Left kidney (tissue), 2 donors: ENCODE results near the gene RABEP1. TPM values are rescaled to one million over a fixed set of nuclear protein-coding genes. Genes with fewer than 3 reads are reported as not detected.

Experiments used
- DNase-seq: peaks from one replicate; pipeline ENCODE4 v3.0.0-alpha.2; 2013
- polyA plus RNA-seq: library from polyadenylated mRNA; unstranded; fragments of 120-200 nt; gene quantifications from one replicate; pipeline ENCODE4 v1.2.1, GENCODE V29; 2013; ENCODE audit not compliant: insufficient read length

Gene RABEP1
- polyA plus RNA-seq, 1 donor = 76.8 TPM

- DNase-seq = no peak
Measured at GRCh38 chr17:5263441-5263840, 18.6 kb upstream of the RABEP1 start.

GRCh38 chr17:5264893-5265292, 17.2 kb upstream of the RABEP1 start:
- DNase-seq = no peak

GRCh38 chr17:5269241-5269960, 12.7 kb upstream of the RABEP1 start:
- no peak for DNase-seq

- DNase-seq = no peak
Measured at GRCh38 chr17:5272322-5272721, 9.8 kb upstream of the RABEP1 start.

- no peak for DNase-seq
Measured at GRCh38 chr17:5282642-5283217, 646 bp downstream of the RABEP1 start.

GRCh38 chr17:5283571-5284315, 1.7 kb downstream of the RABEP1 start:
- no peak for DNase-seq

GRCh38 chr17:5284681-5285080, 2.6 kb downstream of the RABEP1 start:
- DNase-seq = no peak

GRCh38 chr17:5286846-5287245, 4.8 kb downstream of the RABEP1 start:
- no peak for DNase-seq

- DNase-seq = no peak
Measured at GRCh38 chr17:5291683-5292350, 9.7 kb downstream of the RABEP1 start.

- no peak for DNase-seq
Measured at GRCh38 chr17:5297245-5297644, 15.2 kb downstream of the RABEP1 start.

GRCh38 chr17:5299383-5299782, 17.3 kb downstream of the RABEP1 start:
- DNase-seq = no peak

GRCh38 chr17:5304636-5305035, 22.6 kb downstream of the RABEP1 start:
- no peak for DNase-seq

- no peak for DNase-seq
Measured at GRCh38 chr17:5309851-5310250, 27.8 kb downstream of the RABEP1 start.

GRCh38 chr17:5325851-5326250, 43.8 kb downstream of the RABEP1 start:
- no peak for DNase-seq

GRCh38 chr17:5329784-5330557, 47.9 kb downstream of the RABEP1 start:
- no peak for DNase-seq

GRCh38 chr17:5330981-5331380, 48.9 kb downstream of the RABEP1 start:
- no peak for DNase-seq

- no peak for DNase-seq
Measured at GRCh38 chr17:5331506-5331905, 49.4 kb downstream of the RABEP1 start.

GRCh38 chr17:5344914-5345313, 62.8 kb downstream of the RABEP1 start:
- no peak for DNase-seq

- DNase-seq = no peak
Measured at GRCh38 chr17:5352681-5353289, 70.7 kb downstream of the RABEP1 start.

- no peak for DNase-seq
Measured at GRCh38 chr17:5354310-5354709, 72.2 kb downstream of the RABEP1 start.

- no peak for DNase-seq
Measured at GRCh38 chr17:5354886-5355415, 72.9 kb downstream of the RABEP1 start.
